GM18519 (cell line): ENCODE data around the gene ZNF133.
"Not testable (repeated sequence)": the region's sequence is repeated elsewhere in the genome, so short reads cannot be mapped to it uniquely, and the experiment has no call there.

Experiments
- ATAC-seq: cut with Tn5 transposase; IDR thresholded peaks from one replicate; pipeline ENCODE4 v1.9.1; 2021; ENCODE audit warnings: mild to moderate bottlenecking, moderate library complexity; ENCODE audit not compliant: unreplicated experiment, low FRiP score

Gene ZNF133

DNA sequence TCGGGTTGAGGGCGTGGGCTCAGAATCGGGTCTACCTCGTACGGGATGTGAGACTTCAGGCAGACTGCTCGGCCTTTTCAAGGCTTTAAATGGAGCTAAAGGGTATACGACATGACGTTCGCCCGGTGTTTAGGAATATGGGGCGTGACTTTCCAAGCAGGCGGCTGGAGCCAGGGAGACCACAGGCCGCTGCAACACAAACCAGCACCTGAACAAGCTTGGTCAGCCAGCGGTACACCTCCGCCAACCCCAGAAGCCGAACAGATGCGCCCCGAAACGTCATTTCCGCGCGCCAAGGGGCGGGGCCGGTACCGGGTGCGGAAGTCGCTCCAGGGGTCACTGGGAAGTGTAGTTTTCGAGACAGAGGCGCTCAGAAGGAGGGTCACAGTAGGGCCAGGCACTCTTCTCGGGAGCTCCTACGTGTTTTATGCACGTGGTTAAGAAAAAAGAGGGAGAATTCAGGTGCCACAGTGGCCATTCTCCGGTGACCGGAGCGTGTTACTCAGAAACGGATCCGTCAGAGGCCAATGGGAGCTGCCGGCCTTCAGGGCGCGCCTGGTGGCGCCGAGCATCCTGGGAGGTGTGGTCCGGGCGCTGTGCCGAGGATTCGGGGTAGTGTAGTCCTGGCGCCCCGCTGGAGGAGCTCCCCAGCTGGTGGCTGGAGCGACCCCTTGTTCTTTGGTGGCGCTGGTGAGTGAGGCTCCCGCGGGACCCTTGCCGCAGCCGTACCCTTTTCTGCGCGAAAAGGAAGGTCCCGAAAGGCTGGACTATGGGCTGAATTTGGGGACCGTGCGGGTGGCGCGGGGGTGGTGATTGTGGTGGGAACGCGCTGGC lies at the start of gene ZNF133:
Gene ZNF133 (plus strand): TSS at position 613 of the 834 bp plus-strand sequence. CDS start 17,160 bp downstream, outside the sequence.
- peak; percentile 93 for ATAC-seq

DNA sequence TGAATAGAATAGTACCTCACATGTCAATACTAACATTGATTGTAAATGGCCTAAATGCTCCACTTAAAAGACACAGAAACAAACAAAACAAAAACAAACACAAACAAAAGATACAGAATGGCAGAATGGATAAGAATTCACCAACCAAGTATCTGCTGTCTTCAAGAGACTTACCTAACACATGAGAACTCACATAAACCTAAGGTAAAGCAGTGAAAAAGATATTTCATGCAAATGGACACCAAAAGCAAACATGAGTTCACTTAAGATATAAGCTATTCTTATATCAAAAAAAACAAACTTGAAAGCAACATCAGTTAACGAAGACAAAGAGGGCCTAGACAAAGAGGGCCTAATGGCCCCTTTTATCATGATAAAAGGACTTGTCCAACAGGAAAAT lies 47.3 kb upstream of the ZNF133 start:
- ATAC-seq = no peak

DNA sequence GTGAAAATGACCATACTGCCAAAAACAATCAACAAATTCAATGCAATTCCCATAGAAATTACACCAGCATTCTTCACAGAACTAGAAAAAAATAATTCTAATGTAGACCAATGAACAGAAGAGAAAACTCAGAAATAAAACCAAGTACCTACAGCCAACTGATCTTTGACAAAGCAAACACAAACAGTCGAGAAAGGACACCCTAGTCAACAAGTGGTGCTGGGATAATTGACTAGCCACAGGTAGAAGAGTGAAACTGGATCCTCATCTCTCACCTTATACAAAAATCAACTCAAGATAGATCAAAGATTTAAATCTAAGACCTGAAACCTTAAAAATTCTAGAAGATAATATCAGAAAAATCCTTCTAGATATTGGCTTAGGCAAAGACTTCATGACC lies 44.5 kb upstream of the ZNF133 start:
- ATAC-seq = no peak

DNA sequence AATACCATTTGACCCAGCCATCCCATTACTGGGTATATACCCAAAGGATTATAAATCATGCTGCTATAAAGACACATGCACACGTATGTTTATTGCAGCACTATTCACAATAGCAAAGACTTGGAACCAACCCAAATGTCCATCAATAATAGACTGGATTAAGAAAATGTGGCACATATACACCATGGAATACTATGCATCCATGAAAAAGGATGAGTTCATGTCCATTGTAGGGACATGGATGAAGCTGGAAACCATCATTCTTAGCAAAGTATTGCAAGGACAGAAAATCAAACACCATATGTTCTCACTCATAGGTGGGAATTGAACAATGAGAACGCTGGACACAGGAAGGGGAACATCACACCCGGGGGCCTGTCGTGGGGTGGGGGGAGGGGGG lies 39.8 kb upstream of the ZNF133 start:
- ATAC-seq = not testable (repeated sequence)

DNA sequence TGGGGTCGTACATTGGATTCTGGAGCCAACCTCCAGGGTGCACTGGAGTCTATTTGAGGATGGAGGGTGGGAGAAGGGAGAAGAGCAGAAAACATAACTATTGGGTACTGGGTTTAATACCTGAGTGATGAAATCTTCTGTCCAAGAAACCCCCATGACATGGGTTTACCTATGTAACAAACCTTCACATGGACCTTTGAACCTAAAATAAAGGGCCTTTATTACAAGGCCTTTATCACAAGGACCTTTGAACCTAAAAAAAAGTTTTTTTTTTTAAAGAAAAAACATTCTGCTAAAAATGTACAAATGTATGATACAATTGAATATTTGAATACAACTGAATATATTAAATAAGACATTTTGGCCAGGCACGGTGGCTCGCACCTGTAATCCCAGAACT lies 38.1 kb upstream of the ZNF133 start:
- ATAC-seq = no peak

DNA sequence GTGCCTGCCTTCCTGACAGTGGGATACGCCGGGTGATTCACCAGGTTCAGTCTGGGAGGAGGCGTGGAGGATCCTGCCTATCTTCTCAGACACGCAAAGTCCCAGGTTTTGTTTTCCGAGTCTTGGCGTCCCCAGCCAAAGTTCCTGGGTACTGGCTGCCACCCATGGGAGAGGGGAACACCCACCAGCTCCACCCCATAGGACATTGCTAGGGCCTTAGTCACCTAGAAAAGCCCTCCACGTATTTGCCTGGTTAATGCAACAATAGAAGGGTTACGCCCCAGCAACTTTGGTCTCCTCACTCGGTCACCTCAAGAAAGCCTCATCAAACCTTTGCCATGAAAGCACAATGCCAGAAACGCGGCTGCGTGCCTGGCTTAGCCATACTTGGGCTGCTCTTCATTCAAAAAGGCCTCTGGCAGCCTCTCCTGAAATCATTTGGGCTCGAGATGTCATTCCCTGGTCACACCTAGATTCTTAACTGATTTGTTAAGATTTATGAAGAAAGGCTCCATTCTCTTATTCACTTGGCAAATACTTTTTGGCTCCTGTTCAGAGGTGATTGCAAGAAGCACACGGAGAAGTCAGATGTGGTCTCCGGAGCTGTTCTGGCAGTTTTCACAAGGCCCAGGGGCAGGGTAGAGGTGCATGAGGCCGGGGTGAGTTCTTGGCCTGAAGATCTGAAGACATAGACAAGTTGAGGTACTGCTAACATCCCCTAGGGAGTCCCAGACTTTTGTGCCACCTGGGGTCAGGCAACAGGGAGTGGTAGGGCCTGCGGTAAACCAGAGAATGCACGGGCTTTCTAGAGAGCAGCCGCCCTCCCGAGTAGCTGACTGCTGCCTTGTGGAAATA lies 35.5 kb upstream of the ZNF133 start:
- no peak for ATAC-seq

DNA sequence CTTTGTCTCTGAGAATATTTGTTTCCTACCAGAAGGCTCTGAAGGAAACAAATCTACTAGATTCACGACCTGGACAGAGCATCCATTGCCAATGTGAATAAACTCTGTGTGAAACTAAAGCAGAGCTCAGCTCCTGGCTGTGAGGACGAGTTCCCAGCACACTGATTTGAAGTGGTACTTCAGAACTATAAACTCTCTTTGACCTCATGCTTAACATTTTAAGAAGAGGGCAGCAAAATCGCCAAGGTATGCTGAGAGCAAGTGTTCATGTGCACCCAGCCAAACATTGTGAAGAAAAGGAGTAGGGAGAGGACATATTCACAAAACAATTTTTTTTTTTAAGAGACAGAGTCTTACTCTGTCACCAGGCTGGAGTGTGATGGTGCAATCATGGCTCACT lies 33.7 kb upstream of the ZNF133 start:
- no peak for ATAC-seq

DNA sequence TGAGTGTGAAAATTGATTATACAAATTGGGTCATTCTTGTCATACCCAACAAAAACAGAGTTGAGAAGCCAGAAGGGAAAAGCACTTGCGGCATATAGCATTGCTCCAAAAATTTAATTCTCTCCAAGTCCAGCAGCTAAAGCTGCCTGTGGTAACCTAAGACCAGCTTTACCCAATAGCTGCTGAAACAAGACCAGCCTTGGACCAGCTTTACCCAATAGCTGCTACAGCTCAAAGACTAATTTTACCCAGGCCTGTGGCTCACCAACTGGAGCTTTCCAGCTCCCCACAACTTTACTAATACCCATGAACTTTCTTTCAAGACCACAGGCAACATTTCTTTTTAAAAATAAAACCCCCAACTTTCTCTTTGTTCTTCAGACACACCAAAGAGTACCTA lies 32.8 kb upstream of the ZNF133 start:
- ATAC-seq = no peak

DNA sequence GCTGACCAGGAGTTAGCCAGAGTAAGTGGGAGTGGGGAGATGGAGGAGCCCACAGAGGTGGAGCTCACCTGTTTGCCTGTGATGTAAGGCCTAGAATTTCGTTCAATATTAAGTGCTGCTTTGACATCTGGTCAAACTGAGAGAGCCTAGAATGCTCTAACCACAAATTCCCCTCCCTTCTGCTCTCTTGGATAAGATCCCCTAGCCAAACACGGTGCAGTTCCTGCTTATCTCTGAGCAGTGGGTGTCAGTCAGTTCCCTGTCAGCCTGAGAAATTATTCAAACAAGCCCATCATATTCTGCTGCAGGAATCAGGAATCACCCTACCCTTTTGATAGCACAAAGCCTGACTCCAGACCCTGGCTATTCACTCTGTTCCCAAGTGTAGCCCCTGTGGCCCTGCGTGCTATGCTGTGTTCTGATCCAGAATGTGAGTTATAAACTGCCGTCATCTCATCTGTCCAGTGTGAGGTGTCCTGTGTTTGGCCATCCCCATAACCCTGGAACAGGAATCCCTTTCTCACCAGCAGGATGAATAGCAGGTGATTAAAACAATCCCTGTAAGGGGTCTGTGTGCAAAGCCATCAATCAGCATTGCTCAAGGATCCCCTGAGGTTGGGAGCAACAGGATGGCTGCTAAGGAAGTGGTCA lies 31.8 kb upstream of the ZNF133 start:
- no peak for ATAC-seq

DNA sequence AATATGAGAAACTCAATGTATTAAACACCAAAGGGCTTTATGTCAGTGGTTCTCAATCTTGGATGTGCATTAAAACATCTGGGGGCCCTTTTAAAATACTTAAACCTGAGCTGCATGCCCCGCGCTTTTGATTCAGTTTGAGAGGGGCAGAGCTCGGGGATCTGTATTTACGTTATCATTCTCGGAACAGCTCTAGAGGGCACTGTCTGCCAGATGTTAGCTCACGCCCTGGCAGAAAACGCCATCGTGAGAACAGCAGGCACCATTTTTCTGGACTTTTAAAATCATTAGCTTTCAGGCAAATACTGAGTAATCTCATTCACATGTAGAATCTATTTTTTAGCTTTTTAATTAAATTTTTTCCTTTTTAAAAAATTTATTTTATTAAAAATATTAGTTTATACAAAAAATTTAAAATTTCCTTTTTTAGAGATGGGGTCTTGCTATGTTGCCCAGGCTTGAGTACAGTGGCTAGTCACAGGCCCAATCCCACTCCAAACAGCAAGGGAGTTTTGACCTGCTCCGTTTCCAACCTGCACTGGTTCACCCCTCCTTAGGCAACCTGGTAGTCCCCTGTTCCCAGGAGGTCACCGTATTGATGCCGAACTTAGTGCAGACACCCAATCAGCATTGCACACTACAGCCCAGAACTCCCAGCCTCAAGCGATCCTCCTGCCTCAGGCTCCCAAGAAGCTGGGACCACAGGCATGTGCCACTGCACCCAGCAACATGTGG lies 30.0 kb upstream of the ZNF133 start:
- ATAC-seq = no peak

DNA sequence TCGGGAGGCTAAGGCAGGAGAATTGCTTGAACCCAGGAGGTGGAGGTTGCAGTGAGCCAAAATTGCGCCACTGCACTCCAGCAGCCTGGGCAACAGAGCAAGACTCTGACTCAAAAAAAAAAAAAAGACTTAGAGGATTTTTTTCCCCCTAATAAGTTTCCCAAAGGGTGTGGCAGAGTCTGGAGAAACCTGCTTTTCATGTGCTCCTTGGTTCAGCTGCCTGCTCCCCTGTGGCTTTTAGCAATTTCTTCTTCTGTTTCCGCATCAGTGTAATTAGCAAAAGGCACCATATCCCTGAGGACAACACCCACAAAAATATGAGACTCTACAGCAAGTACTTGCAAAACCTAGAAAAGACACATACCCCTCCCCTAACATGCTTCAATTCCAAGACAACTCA lies 28.6 kb upstream of the ZNF133 start:
- no peak for ATAC-seq

DNA sequence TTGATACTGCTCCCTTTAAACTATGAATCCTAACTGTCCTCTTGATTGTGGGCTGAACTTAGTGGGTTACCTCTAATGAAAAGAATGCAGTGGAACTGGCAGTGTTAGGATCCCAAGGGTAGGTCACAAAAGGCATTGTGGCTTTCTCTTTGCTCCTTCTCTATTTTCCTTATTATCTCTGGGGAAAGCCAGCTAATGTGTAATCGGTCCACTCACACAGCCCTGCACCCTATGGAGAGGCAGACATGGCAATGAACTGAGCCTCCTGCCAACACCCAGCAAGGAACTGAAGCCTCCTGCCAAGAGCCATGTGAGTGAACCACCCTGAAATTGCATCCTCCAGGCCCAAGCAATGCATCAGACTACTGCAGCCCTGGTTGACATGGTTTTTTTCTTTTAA lies 24.6 kb upstream of the ZNF133 start:
- no peak for ATAC-seq

DNA sequence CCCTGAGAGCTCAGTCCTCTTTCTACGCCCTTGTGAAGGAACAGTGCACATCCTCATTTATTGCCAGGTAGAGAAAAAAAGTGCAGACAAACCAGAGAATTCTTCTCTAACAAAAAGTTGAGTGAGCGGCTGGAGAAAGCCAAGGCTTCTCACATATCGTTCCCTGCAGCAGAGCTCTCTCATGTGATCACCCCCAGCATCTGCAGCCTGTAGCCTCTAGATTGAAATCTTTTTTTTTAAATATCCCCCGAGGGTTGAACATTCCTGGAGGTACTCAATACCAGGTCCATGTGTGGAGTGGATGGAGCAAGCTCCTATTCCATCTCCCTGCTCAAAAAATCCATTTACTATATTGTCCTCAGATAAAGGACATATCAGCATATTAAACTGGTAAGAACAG lies 22.9 kb upstream of the ZNF133 start:
- ATAC-seq = no peak

DNA sequence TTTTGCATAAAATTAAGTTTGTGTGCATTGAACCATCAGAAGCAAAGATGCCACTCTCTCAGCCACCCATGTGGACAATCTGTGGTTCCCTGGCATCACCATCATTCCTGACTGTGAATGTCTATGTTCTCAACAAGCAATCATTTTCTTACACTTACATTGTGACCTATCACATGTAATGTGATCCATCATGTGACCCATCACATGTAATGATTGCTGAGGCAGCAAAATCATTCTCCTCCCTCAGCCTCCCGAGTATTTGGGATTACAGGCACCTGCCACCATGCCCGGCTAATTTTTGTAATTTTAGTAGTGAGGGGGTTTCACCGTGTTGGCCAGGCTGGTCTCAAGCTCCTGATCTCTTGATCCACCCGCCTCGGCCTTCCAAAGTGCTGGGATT lies 22.0 kb upstream of the ZNF133 start:
- no peak for ATAC-seq

DNA sequence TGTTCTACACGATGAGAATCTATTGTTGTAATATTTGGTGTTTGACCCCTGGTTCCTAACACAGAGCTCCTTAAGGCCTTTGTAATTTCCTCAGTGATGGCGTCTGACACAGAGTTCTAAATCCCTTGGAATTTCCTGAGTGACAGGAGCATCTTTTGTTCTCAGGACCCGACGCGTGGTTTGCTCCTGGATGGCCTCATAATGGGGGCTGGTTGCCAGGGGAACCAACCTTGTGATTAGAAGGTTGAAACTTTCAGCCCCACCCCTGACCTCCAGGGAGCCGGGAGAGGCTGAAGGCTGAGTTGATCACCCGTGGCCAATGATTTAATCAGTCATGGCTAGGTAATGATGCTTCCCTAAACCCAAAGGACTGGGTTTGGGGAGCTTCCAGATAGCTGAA lies 20.5 kb upstream of the ZNF133 start:
- ATAC-seq = no peak

DNA sequence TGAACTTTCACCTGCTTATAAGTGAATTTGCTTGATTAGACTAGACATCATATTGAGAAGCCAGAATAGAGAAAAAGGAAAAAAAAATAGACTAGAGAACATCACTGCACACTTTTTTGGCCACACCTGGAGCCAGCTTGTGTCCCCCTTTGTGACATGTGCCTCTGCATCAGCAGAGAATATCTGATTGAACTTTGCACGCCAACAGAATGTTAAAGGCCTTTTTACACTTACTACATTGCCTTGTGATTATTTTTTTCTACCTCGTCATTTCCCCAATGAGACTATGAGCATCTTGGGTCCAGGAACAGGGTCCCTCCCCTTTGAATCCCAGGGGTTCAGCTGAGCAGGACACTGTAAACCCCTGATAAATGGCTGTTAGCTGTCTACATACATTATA lies 17.2 kb upstream of the ZNF133 start:
- no peak for ATAC-seq

DNA sequence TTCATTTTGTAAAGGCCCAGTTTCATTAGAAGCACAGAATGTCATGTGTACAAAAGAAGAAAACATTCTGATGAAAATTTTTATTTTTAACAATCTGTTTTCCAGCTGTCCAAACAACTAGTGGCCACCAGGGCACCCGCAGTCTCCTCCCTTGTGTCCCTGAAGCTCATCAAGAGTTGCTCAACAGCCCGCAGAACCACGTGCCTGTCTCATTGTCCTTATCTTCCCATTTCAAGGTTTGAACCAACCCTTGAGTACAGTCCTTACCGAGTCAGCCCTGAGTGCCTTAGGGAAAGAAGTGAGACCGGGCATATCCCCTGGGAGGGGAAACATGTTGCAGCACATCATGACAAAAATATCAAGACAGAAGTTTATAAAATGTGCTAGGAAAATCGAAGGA lies 15.9 kb upstream of the ZNF133 start:
- no peak for ATAC-seq

DNA sequence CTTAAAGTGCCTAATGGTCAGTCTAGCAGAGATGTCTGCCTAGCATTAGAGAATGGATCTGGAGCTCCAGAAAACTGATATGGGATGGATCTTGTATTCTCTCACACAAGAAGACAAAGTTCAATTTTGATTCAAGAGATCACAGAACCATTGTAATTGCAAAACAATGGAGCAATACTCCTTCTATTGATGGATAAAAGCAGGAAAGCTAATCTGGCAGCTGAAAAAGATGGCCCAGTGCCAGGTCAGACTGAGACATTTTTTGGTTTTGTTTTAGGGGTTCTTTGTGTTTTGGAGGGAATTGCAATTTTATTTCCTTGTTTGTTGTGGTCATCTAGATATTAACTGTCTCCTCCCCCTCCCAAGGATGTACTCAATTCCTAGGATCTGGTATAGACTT lies 14.6 kb upstream of the ZNF133 start:
- ATAC-seq = no peak

DNA sequence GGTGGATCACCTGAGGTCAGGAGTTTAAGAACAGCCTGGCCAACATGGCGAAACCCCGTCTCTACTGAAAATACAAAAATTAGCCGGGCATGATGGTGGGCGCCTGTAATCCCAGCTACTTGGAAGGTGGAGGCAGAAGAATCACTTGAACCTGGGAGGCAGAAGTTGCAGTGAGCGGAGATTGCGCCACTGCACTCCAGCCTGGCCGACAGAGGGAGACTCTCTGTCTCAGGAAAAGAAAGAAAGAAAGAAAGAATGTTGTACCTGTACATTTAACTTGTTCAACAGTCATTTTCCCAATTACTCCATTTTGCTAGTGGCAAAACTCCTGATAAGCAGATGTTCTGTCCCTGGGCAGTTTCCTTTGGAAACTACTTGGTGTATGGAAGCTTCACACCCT lies 12.4 kb upstream of the ZNF133 start:
- not testable (repeated sequence) for ATAC-seq

DNA sequence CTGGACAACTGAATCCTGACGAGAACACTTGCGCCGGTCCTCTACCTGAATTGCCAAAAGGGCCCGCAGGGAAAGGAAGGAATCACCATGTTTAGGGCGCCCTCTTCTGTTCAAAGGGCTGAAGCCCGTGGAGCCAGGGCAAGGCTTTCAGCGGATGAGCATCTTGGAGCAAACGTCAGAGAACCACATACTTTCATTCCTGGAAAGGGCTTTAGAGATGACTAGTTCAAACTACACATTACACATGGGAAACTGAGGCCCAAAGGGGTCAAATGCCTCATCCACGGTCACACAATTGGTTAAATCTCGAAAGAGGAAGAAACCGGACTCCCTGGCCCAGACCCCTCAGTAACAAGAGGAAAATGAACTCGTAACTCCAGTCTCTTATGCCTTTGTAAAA lies 11.5 kb upstream of the ZNF133 start:
- no peak for ATAC-seq

DNA sequence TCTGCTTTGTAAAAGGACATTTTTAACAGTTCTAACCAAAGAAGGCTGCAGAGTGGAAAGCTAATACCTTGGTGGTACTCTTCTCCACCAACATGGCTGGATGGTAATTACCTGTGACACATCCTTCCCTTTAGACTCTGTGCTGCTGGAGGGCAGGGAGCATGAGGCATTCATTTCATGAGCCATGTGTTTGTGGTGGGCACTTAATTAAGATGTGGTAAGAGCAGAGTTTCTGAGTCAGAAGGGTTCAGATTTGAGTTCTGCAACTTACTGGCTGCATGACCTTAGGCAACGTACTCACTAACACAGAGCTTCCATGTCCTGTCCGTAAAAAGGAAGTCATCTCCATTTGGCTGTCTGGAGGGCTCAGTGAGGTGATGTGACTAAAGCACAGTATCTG lies 9.1 kb upstream of the ZNF133 start:
- no peak for ATAC-seq
